NCI-H460 (cell line): ENCODE results near the gene MINAR1. TPM values are rescaled to one million over a fixed set of nuclear protein-coding genes. Genes with fewer than 3 reads are reported as not detected.

Experiments used
- DNase-seq: peaks from one replicate; pipeline ENCODE4 v3.0.0-alpha.2; 2016; ENCODE audit warnings: low read depth; ENCODE audit errors: extremely low read depth
- total RNA-seq: library from RNA; depleted of rRNA; stranded (reverse); fragments of >200 nt; shearing (Covaris generic); gene quantifications from 2 replicates; pipeline ENCODE4 v1.2.3, GENCODE V29; 2014; rRNA removed

MINAR1 gene
- total RNA-seq, 1 experiment from 2014 or later, result 0.84 TPM

- no peak for DNase-seq
Observed at GRCh38 chr15:79463043-79463780, 31.1 kb downstream of the MINAR1 start.

GRCh38 chr15:79463781-79464270 lies 31.7 kb downstream of the MINAR1 start:
- DNase-seq, result no peak

- DNase-seq, result no peak
Observed at GRCh38 chr15:79466488-79466887, 34.4 kb downstream of the MINAR1 start.

- no peak for DNase-seq
Observed at GRCh38 chr15:79467865-79468586, 35.9 kb downstream of the MINAR1 start.

- DNase-seq, result no peak
Observed at GRCh38 chr15:79472446-79472845, 40.3 kb downstream of the MINAR1 start.

GRCh38 chr15:79474252-79474651 lies 42.1 kb downstream of the MINAR1 start:
- no peak for DNase-seq

GRCh38 chr15:79475306-79475705 lies 43.2 kb downstream of the MINAR1 start:
- DNase-seq, result no peak

- no peak for DNase-seq
Observed at GRCh38 chr15:79478108-79478507, 46.0 kb downstream of the MINAR1 start.

- no peak for DNase-seq
Observed at GRCh38 chr15:79479616-79480015, 47.5 kb downstream of the MINAR1 start.

GRCh38 chr15:79481793-79482192 lies 49.7 kb downstream of the MINAR1 start:
- DNase-seq, result no peak

Other genes with a start within 250 kb of the MINAR1 start
- not detected in 2 replicates for gene ANKRD34C, start 149.6 kb upstream of the MINAR1 start, total RNA-seq
- gene TMED3, start 121.2 kb upstream of the MINAR1 start, total RNA-seq, result 150 and 174 TPM in 2 replicates